ENCODE results near the gene MBD3L1.

DNA sequence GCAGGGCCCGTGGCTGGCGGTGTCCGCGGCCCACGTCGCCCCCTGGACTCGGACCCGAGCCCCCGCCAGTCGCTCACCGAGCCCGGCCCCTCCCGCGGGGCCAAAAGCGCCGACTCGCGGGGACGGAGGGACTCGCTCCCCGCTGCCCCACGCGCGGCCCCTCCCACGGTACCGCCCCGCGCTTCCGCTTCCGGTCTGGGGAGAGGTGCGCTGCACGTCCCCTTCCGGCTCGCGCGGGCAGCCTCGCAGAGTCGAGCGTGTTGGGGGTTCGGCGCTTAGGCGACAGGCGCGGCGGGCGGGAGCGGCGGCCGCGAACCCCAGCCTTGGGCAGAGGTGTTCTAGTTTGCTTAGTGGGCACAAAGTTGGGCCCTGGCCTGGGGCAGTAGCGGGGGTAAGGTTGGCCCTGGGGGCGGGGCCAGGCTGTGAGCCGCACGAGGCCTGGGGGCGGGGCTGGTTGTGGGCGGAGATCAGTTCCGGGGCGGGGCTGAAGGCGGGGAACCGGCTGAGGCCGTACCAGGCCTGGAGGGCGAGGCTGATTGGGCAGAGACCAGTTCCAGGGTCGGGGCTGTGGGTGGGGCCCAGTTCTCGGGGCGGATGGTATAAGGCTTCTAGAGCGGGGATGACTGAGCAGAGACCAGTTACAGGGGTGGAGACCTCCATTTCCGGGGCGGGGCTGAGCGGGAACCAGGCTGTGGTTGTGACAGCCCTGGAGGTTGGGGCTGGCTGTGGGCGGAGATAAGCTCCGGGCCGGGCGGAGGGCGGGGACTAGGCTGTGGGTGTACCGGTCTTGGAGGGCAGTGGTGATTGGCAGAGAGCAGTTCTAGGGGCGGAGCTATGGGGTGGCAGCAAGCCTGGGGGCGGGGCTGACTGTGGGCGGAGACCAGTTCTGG lies at the start of gene MBD3L1, which contains the start of gene ZNF558:
- TF ChIP-seq POLR2A (IDR thresholded peaks at IDR 0.05; ENCODE audit: low read depth, low read length) (peak; percentile 85), POLR2AphosphoS5 (IDR thresholded peaks at IDR 0.05; ENCODE audit: low read depth, low read length) (peak; percentile 87), SPI1 (IDR thresholded peaks at IDR 0.05; ENCODE audit: low read depth, low read length) (0 out of 2 replicates have a peak, but pooled peaks have one; percentile 18), TAF1 (IDR thresholded peaks at IDR 0.05; ENCODE audit: low read depth, low read length) (peak; percentile 42; the same call in 1 of the 2 replicates)

Data from GM12891 (cell line).